ENCODE measurements around the gene GPR171. TPM values are rescaled to one million over a fixed set of nuclear protein-coding genes. Genes with fewer than 3 reads are reported as not detected.

Gene GPR171
- total and polyA plus RNA-seq, 2 experiments from 2014 or later: not detected

DNA sequence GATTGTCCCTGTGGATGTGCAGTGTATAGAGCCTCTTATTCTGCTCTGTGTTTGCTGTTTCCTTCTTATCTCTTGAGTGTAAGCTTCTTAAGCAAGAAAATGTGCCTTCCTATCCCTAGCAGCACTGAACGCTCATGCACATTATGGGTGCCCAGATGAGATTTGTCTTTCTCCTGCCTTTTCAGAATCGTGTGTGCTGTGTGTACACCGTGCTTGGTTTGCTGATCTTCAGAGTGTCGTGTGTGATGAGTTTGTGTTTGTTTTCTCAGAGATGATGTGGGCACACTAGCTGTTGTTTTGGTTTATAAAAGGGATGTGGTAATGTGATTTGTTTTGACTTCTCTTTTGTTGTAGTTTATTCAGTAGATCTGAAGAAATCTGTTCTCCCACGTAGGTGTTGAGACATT lies 19.7 kb downstream of the GPR171 start:
- Histone ChIP-seq H3K36me3 (no peaks in the 10 kb centered on the region), H3K4me1 (ENCODE audit: low read depth) (peaks cover 17% of the 10 kb centered on the region), H3K4me3 (no peak overlapping the region), H3K9me3 (ENCODE audit: low read depth) (no peaks in the 10 kb centered on the region), H3K27ac (no peak overlapping the region), H3K27me3 (no peaks in the 10 kb centered on the region)
- TF ChIP-seq, protein P1, sequence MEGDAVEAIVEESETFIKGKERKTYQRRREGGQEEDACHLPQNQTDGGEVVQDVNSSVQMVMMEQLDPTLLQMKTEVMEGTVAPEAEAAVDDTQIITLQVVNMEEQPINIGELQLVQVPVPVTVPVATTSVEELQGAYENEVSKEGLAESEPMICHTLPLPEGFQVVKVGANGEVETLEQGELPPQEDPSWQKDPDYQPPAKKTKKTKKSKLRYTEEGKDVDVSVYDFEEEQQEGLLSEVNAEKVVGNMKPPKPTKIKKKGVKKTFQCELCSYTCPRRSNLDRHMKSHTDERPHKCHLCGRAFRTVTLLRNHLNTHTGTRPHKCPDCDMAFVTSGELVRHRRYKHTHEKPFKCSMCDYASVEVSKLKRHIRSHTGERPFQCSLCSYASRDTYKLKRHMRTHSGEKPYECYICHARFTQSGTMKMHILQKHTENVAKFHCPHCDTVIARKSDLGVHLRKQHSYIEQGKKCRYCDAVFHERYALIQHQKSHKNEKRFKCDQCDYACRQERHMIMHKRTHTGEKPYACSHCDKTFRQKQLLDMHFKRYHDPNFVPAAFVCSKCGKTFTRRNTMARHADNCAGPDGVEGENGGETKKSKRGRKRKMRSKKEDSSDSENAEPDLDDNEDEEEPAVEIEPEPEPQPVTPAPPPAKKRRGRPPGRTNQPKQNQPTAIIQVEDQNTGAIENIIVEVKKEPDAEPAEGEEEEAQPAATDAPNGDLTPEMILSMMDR (IDR thresholded peaks at IDR 0.05; ENCODE audit: low read depth, low read length): no peak
- no peak for DNase-seq (ENCODE audit: low read depth in 1 of 2, low spot score in 1 of 2)

DNA sequence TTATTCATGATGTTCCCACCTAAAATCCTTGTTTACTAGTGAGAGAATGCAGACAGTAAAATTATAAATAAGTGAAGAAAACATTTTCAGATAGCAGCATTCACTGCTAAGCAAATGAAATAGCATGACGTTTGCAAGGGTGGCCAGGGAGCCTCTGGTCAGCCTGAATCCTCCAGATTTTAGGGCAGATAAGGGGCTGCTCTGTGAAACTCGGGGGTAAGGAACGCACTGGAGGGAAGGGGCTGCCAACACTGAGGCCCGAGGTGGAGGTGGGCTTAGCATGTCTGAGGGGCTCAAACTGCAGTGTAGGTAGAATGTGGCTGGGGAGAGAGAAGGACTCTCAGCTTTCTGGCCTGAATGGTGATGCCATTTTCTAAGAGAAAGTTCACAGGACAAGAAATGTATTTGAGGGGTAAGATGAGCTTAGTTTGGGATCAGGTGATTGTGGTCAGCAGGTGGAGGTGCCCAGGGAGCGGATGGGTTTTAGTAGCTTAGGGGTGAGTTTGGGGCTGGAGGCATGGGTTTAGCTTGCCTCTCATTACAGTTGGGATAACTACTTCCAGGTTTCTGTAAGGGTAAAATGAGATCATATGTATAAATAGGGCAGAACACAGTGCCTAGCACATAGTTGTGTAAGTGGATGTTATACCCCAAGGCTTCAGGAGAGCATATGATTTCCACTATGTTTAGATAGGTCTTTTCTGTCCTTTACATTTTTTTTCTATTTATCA lies 20.5 kb downstream of the GPR171 start:
- Histone ChIP-seq H3K27me3 (no peaks in the 10 kb centered on the region), H3K9me3 (ENCODE audit: low read depth) (no peaks in the 10 kb centered on the region), H3K4me1 (ENCODE audit: low read depth) (peaks cover 17% of the 10 kb centered on the region), H3K4me3 (no peak overlapping the region), H3K36me3 (no peaks in the 10 kb centered on the region), H3K27ac (peak overlapping the region; percentile 9)
- no peak for DNase-seq (ENCODE audit: low read depth in 1 of 2, low spot score in 1 of 2)
- TF ChIP-seq, protein P1 (IDR thresholded peaks at IDR 0.05; ENCODE audit: low read depth, low read length): no peak

DNA sequence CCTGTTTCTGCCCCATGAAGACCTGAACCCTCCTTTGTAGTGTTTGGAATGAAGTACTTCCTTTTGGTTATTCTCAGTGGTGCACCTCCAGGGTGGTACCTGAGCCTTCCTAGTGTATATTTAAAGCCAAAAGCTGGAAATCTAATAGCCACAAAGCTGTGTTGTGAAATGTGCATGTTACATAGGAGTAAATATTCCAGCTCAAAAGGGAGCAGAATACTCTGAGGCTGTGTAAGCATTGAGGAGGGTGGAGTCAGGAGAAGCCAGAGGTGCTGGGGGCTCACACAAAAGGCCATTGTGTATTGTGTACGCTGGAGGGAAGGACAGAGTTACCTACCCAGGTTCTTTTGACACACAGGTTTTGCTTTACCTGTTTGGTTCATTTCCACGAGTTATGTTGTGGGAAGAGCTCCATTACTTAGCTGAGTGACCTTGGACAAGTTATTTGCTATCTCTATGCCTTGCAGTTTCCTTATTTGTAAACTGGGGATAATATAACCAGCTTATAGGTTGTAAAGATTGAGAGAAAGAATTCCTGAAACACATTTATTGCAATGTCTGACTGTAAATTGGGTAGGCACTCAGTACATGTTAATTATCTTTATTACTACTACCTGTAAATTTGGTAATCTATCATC lies 24.7 kb downstream of the GPR171 start:
- Histone ChIP-seq H3K27ac (no peak overlapping the region), H3K36me3 (no peaks in the 10 kb centered on the region), H3K27me3 (no peaks in the 10 kb centered on the region), H3K4me1 (ENCODE audit: low read depth) (peaks cover 17% of the 10 kb centered on the region), H3K9me3 (ENCODE audit: low read depth) (no peaks in the 10 kb centered on the region), H3K4me3 (no peak overlapping the region)
- TF ChIP-seq, protein P1 (IDR thresholded peaks at IDR 0.05; ENCODE audit: low read depth, low read length): no peak
- DNase-seq (ENCODE audit: low read depth in 1 of 2, low spot score in 1 of 2): no peak

DNA sequence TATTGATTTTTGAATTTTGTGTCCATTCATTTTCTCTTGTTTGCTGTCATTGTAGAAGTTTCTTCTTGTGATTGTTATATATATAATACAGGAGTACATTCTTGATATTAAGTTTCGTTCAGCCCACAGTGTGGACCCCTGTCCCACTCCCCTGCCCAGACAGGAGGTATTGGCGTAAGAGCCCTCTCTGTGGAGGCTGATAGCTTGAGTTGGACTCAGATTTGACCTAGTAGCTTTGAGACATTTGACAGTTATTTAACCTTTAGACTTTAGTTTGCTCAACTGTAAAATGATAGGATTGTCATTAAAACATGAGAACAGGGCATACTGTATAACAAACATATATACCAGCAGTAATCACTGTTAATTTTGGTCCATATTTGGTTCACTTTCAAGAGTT lies 27.1 kb downstream of the GPR171 start:
- Histone ChIP-seq H3K27ac (no peak overlapping the region), H3K27me3 (no peaks in the 10 kb centered on the region), H3K4me3 (no peak overlapping the region), H3K36me3 (no peaks in the 10 kb centered on the region), H3K9me3 (ENCODE audit: low read depth) (no peaks in the 10 kb centered on the region), H3K4me1 (ENCODE audit: low read depth) (peaks cover 12% of the 10 kb centered on the region)
- DNase-seq (ENCODE audit: low read depth in 1 of 2, low spot score in 1 of 2): no peak
- TF ChIP-seq, protein P1 (IDR thresholded peaks at IDR 0.05; ENCODE audit: low read depth, low read length): no peak

DNA sequence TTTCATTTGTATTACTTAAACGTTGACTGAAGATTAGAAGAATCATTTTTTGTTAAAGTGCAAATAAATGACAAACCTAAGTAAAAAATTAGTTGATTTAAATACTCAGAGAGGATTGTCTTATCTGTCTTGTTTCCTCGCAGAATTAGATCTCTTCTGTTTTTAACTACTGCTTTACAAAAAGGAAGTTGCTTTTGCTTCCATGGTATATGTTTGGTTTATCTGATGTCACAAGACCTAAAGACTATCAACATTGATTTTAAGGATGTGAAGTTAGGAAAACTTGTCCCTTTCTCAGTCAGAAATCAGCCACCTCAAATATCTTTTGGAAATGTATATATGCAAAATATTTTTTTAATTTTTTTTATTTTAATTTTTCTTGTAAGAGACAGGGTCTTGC lies 28.7 kb downstream of the GPR171 start:
- DNase-seq (ENCODE audit: low read depth in 1 of 2, low spot score in 1 of 2): no peak
- Histone ChIP-seq H3K36me3 (no peaks in the 10 kb centered on the region), H3K4me3 (no peak overlapping the region), H3K4me1 (ENCODE audit: low read depth) (no peaks in the 10 kb centered on the region), H3K27ac (no peak overlapping the region), H3K9me3 (ENCODE audit: low read depth) (no peaks in the 10 kb centered on the region), H3K27me3 (no peaks in the 10 kb centered on the region)
- TF ChIP-seq, protein P1 (IDR thresholded peaks at IDR 0.05; ENCODE audit: low read depth, low read length): no peak

All from cardiac muscle cell (in vitro differentiated cells and primary cell).